Neural progenitor cell (in vitro differentiated cells): ENCODE measurements around the gene PRKAG1.

Experiments used
- CTCF ChIP-seq: fragments of 200-600 bp; sonication (generic); IDR thresholded peaks from 2 replicates; pipeline ENCODE4 v1.5.1; 2017; ENCODE audit warnings: antibody characterized with exemption, mild to moderate bottlenecking
- EZH2 ChIP-seq: fragments of 200-600 bp; sonication (generic); IDR thresholded peaks from 2 replicates; pipeline ENCODE4 v1.6.1; 2017; ENCODE audit warnings: antibody characterized with exemption, mild to moderate bottlenecking, moderate library complexity

DNA sequence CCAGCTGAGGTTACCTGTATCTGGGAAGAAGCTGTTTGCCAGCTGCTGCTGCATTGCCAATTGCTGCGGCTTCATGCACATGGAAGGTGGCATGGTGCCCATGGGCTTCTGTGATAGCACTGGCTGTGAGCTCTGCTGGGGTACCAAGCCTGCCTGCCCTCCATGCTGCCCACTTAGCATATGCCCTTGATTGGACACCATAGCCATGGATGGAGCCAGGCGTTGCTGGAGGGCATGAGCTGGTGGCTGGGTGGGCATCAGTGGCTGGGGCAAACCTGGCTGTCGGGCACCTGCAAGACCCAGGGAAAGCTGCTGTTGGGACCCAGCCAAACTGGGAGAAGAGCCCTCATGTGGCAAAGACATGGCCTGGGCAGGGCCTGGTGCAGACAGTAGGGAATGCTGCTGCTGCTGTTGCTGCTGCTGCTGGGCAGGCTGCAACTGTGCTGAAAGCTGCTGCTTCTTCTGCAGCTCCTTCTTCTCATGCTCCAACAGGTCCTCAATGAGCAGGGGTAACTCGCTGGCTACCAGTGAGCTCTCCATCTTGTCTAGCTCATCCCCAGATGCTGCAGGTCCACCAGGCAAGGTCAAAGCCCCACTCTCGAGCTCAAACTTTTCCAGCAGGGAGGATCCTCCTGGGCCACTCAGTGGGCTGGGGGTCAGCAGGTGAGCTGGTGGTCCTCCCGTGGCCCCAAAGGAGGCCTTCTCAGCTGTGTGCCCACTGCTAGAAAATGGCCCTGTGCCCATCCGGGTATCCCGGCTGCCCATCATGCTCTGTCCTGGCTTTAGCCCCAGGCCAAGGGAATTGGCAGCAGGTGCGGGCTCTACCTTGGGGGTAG, 18.8 kb upstream of the PRKAG1 start:
- TF ChIP-seq EZH2 (no peak), CTCF (no peak)
